HG03432 (cell line): ENCODE data around the gene MEF2D.

Experiments
- ATAC-seq: cut with Tn5 transposase; IDR thresholded peaks from one replicate; pipeline ENCODE4 v1.9.1; 2021; ENCODE audit warnings: mild to moderate bottlenecking, moderate library complexity; ENCODE audit not compliant: unreplicated experiment

The MEF2D gene

GRCh38 chr1:156471496-156472490 lies 28.8 kb downstream of the MEF2D start:
- ATAC-seq: no peak

- no peak for ATAC-seq
Measured at GRCh38 chr1:156470473-156470872, 30.1 kb downstream of the MEF2D start.

GRCh38 chr1:156468693-156469345 lies 31.8 kb downstream of the MEF2D start:
- ATAC-seq: no peak

- no peak for ATAC-seq
Measured at GRCh38 chr1:156467906-156468305, 32.7 kb downstream of the MEF2D start.

- ATAC-seq: no peak
Measured at GRCh38 chr1:156467385-156467784, 33.2 kb downstream of the MEF2D start.

- no peak for ATAC-seq
Measured at GRCh38 chr1:156465747-156466365, 34.7 kb downstream of the MEF2D start.

- no peak for ATAC-seq
Measured at GRCh38 chr1:156464825-156465452, 35.6 kb downstream of the MEF2D start.

- no peak for ATAC-seq
Measured at GRCh38 chr1:156464335-156464734, 36.2 kb downstream of the MEF2D start.

GRCh38 chr1:156463874-156464273 lies 36.7 kb downstream of the MEF2D start:
- ATAC-seq: no peak

- no peak for ATAC-seq
Measured at GRCh38 chr1:156462954-156463795, 37.4 kb downstream of the MEF2D start.

- no peak for ATAC-seq
Measured at GRCh38 chr1:156461781-156462647, 38.6 kb downstream of the MEF2D start.

GRCh38 chr1:156461109-156461508 lies 39.5 kb downstream of the MEF2D start:
- ATAC-seq: no peak

- ATAC-seq: no peak
Measured at GRCh38 chr1:156460525-156460924, 40.0 kb downstream of the MEF2D start.

- ATAC-seq: no peak
Measured at GRCh38 chr1:156458181-156458503, 42.4 kb downstream of the MEF2D start.

- ATAC-seq: peak; percentile 78
Measured at GRCh38 chr1:156456625-156457465, 43.7 kb downstream of the MEF2D start.

- no peak for ATAC-seq
Measured at GRCh38 chr1:156455362-156455761, 45.2 kb downstream of the MEF2D start.

GRCh38 chr1:156452907-156453306 lies 47.7 kb downstream of the MEF2D start:
- no peak for ATAC-seq

GRCh38 chr1:156451505-156452160 lies 48.9 kb downstream of the MEF2D start:
- no peak for ATAC-seq
